Keratinocyte (primary cell): ENCODE data around the gene TMEM181. TPM values are rescaled to one million over a fixed set of nuclear protein-coding genes. Genes with fewer than 3 reads are reported as not detected.

Experiments used
- DNase-seq: peaks from one replicate; pipeline ENCODE4 v3.0.0-alpha.2; 2011; ENCODE audit warnings: low read depth, missing footprints, low spot score
- FAIRE-seq: peaks from 2 replicates; lab custom pipeline; 2011; peaks lifted over from hg19 to GRCh38; lab: Jason Lieb, UNC
- H2AFZ ChIP-seq: 2 replicates; pipeline ENCODE4 v1.6.0; 2012; ENCODE audit warnings: low read length, control low read depth, inconsistent platforms; ENCODE audit not compliant: control insufficient read depth
- H3K27ac ChIP-seq: 2 replicates; pipeline ENCODE4 v1.5.1; 2011; ENCODE audit warnings: low read length; ENCODE audit not compliant: control insufficient read depth, insufficient read depth
- H3K27me3 ChIP-seq: 3 replicates; pipeline ENCODE4 v1.6.0; 2011; ENCODE audit warnings: low read length; ENCODE audit not compliant: control insufficient read depth, insufficient read depth; ENCODE audit errors: extremely low read depth
- H3K36me3 ChIP-seq, 2 experiments: 2 replicates in 1 of 2; 3 replicates in 1 of 2; pipeline ENCODE4 v1.5.1; 2011; ENCODE audit warnings: low read length in 2 of 2, mild to moderate bottlenecking in 1 of 2; ENCODE audit not compliant: control insufficient read depth in 2 of 2, insufficient read depth in 2 of 2; ENCODE audit errors: extremely low read depth in 1 of 2
- H3K4me1 ChIP-seq: 3 replicates; pipeline ENCODE4 v1.5.1; 2011; ENCODE audit warnings: low read length; ENCODE audit not compliant: control insufficient read depth, insufficient read depth; ENCODE audit errors: extremely low read depth
- H3K4me2 ChIP-seq: 3 replicates; pipeline ENCODE4 v1.6.0; 2011; ENCODE audit warnings: low read depth, low read length; ENCODE audit not compliant: control insufficient read depth, insufficient read depth; ENCODE audit errors: extremely low read depth
- H3K4me3 ChIP-seq, 3 experiments: fragments of 200-600 bp in 1 of 3; sonication (generic) in 1 of 3; 2 replicates in 2 of 3; 3 replicates in 1 of 3; pipeline ENCODE4 v1.5.1; 2011 to 2016; ENCODE audit warnings: low read length in 3 of 3, mild to moderate bottlenecking in 3 of 3, control low read depth in 2 of 3, inconsistent platforms in 1 of 3, low read depth in 1 of 3, mixed read lengths in 1 of 3, mixed run types in 1 of 3, moderate library complexity in 1 of 3; ENCODE audit not compliant: control insufficient read depth in 2 of 3, insufficient read depth in 2 of 3; ENCODE audit errors: extremely low read depth in 1 of 3
- H3K79me2 ChIP-seq: 2 replicates; pipeline ENCODE4 v1.6.0; 2012; ENCODE audit warnings: low read length; ENCODE audit not compliant: control insufficient read depth, insufficient read depth
- H3K9ac ChIP-seq: 3 replicates; pipeline ENCODE4 v1.6.0; 2011; ENCODE audit warnings: low read length; ENCODE audit not compliant: control insufficient read depth, insufficient read depth; ENCODE audit errors: extremely low read depth
- H3K9me1 ChIP-seq: 3 replicates; pipeline ENCODE4 v1.6.0; 2011; ENCODE audit warnings: low read length; ENCODE audit not compliant: control insufficient read depth, insufficient read depth; ENCODE audit errors: extremely low read depth
- H3K9me3 ChIP-seq: 2 replicates; pipeline ENCODE4 v1.5.1; 2012; ENCODE audit warnings: low read depth, low read length; ENCODE audit not compliant: control insufficient read depth
- H4K20me1 ChIP-seq: 3 replicates; pipeline ENCODE4 v1.6.0; 2011; ENCODE audit warnings: low read length; ENCODE audit not compliant: control insufficient read depth, insufficient read depth; ENCODE audit errors: extremely low read depth
- EZH2 ChIP-seq: IDR thresholded peaks from one replicate; pipeline ENCODE4 v1.6.1; 2012; ENCODE audit warnings: inconsistent platforms, mild to moderate bottlenecking, low read length, moderate library complexity
- dilution Hi-C: fragments of 300-500 bp; cut with MboI; formaldehyde crosslinking; loops from one replicate; pipeline ENCODE4 v1.7.0; 2020; ENCODE audit warnings: low sequenced_read_pairs; ENCODE audit not compliant: extremely low pct_ligation_motif_present
- polyA plus RNA-seq, 5 experiments: library from polyadenylated mRNA; depleted of rRNA in 3 of 5; stranded (reverse) in 3 of 5; stranded (forward) in 1 of 5; unstranded in 1 of 5; fragments of >200 nt; gene quantifications; 1 replicate in 1 of 5; 2 replicates in 3 of 5; 3 replicates in 1 of 5; pipeline versions ENCODE4 v1.2.1 to v1.2.3, GENCODE V29; 2011 to 2012; ENCODE audit warnings: missing spikeins in 2 of 5, low read depth in 1 of 5, low replicate concordance in 1 of 5
- TF ChIP-seq, protein P1 (sequence below), 3 experiments: IDR thresholded peaks in 1 of 3; conservative IDR thresholded peaks in 1 of 3; optimal IDR thresholded peaks in 1 of 3; 2 replicates in 2 of 3; 3 replicates in 1 of 3; pipeline versions ENCODE3 to v1.5.1; 2011; ENCODE audit warnings: low read length in 3 of 3, mild to moderate bottlenecking in 3 of 3, moderate library complexity in 2 of 3, control low read depth in 1 of 3, inconsistent platforms in 1 of 3; ENCODE audit not compliant: insufficient read depth in 2 of 3; ENCODE audit errors: extremely low read depth in 1 of 3

Gene TMEM181
- polyA plus RNA-seq, 1 donor (not counting 4 experiments of a cell fraction or from before 2014, with no cell fraction given), result 31.9 TPM

DNA sequence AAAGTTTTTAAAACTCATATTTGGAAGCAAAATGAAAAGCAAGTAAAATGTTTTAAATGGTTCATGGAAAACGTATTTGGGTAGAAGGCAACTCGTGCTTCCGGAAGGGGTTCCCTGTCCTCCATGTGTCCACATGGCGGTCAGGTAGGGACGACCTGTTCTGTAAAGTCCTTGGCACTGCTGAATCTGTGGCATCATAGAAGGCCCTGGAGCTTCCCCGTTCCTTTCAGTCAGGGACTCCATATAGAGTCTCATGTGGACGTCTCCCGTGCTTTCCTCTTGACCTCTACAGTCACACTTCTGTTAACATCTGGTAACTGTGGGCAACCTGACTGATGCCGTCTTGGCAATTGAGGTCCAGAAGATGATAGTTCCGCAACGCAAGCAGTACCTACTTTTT is 73.2 kb downstream of the TMEM181 start:
- Histone ChIP-seq H3K79me2 (peaks cover 6% of the 10 kb centered on the region), H2AFZ (no peak overlapping the region), H3K4me2 (no peak overlapping the region), H3K4me3 (no peak overlapping the region), H3K27me3 (no peaks in the 10 kb centered on the region), H3K27ac (no peak overlapping the region), H3K9ac (no peak overlapping the region), H3K36me3 (peaks cover 23 to 24% of the 10 kb centered on the region in 2 experiments), H3K9me1 (no peaks in the 10 kb centered on the region), H3K9me3 (no peaks in the 10 kb centered on the region), H3K4me1 (peaks cover 11% of the 10 kb centered on the region), H4K20me1 (no peaks in the 10 kb centered on the region)
- FAIRE-seq (no peak), DNase-seq (no peak)
- dilution Hi-C loops, result no loop called here
- TF ChIP-seq, protein P1, sequence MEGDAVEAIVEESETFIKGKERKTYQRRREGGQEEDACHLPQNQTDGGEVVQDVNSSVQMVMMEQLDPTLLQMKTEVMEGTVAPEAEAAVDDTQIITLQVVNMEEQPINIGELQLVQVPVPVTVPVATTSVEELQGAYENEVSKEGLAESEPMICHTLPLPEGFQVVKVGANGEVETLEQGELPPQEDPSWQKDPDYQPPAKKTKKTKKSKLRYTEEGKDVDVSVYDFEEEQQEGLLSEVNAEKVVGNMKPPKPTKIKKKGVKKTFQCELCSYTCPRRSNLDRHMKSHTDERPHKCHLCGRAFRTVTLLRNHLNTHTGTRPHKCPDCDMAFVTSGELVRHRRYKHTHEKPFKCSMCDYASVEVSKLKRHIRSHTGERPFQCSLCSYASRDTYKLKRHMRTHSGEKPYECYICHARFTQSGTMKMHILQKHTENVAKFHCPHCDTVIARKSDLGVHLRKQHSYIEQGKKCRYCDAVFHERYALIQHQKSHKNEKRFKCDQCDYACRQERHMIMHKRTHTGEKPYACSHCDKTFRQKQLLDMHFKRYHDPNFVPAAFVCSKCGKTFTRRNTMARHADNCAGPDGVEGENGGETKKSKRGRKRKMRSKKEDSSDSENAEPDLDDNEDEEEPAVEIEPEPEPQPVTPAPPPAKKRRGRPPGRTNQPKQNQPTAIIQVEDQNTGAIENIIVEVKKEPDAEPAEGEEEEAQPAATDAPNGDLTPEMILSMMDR (optimal IDR thresholded peaks at IDR 0.05 in 1 of 3, IDR thresholded peaks at IDR 0.05 in 1 of 3, conservative IDR thresholded peaks at IDR 0.05 in 1 of 3; ENCODE audit: extremely low read depth in 1 of 3, insufficient read depth in 2 of 3, low read length in 3 of 3), result no peak
- no peak for TF ChIP-seq EZH2

- FAIRE-seq, result no peak
- H3K9me3 ChIP-seq, result no peaks in the 10 kb centered on the region
- TF ChIP-seq, protein P1 (optimal IDR thresholded peaks at IDR 0.05 in 1 of 3, IDR thresholded peaks at IDR 0.05 in 1 of 3, conservative IDR thresholded peaks at IDR 0.05 in 1 of 3; ENCODE audit: extremely low read depth in 1 of 3, insufficient read depth in 2 of 3, low read length in 3 of 3), result no peak
- TF ChIP-seq EZH2, result no peak
- no peak overlapping the region for H3K9ac ChIP-seq
- no peak overlapping the region for H2AFZ ChIP-seq
- no peak for DNase-seq
- H3K9me1 ChIP-seq, result no peaks in the 10 kb centered on the region
- no peak overlapping the region for H3K4me3 ChIP-seq
- no peak overlapping the region for H3K27ac ChIP-seq
- H3K36me3 ChIP-seq, result peaks cover 19 to 25% of the 10 kb centered on the region in 2 experiments
- peaks cover 7% of the 10 kb centered on the region for H4K20me1 ChIP-seq
- no peaks in the 10 kb centered on the region for H3K27me3 ChIP-seq
- peaks cover 11% of the 10 kb centered on the region for H3K4me1 ChIP-seq
- H3K4me2 ChIP-seq, result no peak overlapping the region
- H3K79me2 ChIP-seq, result peaks cover 20% of the 10 kb centered on the region
- dilution Hi-C loops, result no loop called here
These were observed 75.0 kb downstream of the TMEM181 start for GRCh38 chr6:158634695-158635426.
